Measurements from ENCODE around the gene DLL1. TPM values are rescaled to one million over a fixed set of nuclear protein-coding genes. Genes with fewer than 3 reads are reported as not detected.

Gene DLL1
- total and polyA plus RNA-seq, 4 experiments from 2014 or later, result 0.07 to 3.4 (median 1.7) TPM; not detected in 1

DNA sequence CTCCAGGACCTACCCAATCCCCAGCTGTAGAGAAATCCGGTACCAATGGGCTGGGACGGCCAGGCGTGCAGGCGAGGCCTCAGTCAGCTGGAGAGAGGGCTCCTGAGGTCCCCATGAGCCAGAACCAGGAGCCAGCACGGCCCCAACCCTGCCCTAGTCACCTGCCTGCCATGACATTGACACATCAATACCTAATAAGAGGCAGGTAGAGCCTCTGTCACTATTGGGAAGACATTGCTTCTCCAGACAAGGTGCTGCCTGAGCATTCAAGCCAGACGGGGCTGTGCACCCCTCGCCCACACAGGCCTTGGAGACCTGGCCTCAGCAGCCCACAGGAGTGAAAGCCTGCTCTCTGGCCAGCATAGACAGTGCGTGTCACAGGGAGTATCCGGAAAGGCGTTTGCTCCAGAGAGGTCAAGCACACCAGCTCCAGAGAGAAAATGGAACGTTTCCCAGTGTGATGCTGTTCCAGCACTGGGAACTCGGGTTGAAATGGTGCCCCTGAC is 3.5 kb downstream of the DLL1 start:
- ChIA-PET POLR2A (ENCODE audit: partially characterized antibody) (interaction anchor here (0.6 to 1.4 kb wide), 2 partner anchors 15 to 20 kb away, joined by 3 to 4 read pairs; no protein-coding TSS in a partner anchor), CTCF (ENCODE audit: partially characterized antibody) (interaction anchor here (1.4 to 2.0 kb wide), 2 partner anchors 337 to 456 kb away, joined by 4 read pairs; no protein-coding TSS in a partner anchor)
- no peaks in the 10 kb centered on the region for H3K9me3 ChIP-seq (ENCODE audit: control insufficient read depth in 1 of 2, low read length in 2 of 2)
- intact Hi-C loops (cut with micrococcal nuclease), result no loop called here
- peak overlapping the region in 4 of 8 donors; percentile 7 to 84 (median 22) for H3K4me3 Mint-ChIP-seq
- no peaks in the 10 kb centered on the region for H3K9me3 Mint-ChIP-seq
- H3K27me3 Mint-ChIP-seq, result peaks cover 23 to 29% of the 10 kb centered on the region in 2 donors
- DNase-seq, result peak in 1 of 5 donors; percentile 17
- H3K27me3 ChIP-seq (ENCODE audit: insufficient read depth, low read length), result peaks cover 27% of the 10 kb centered on the region
- H3K36me3 Mint-ChIP-seq, result peaks cover 0 to 7% of the 10 kb centered on the region in 2 donors
- peaks cover 26% of the 10 kb centered on the region for H3K4me1 ChIP-seq (ENCODE audit: insufficient read depth, low read length)
- no peak overlapping the region for H3K4me3 ChIP-seq (ENCODE audit: low read length in 2 of 2)
- no peak overlapping the region for H3K27ac ChIP-seq (ENCODE audit: low read depth, low read length)
- peaks cover 13 to 20% (median 17%) of the 10 kb centered on the region in 4 donors for H3K4me1 Mint-ChIP-seq
- no peak overlapping the region for H3K27ac Mint-ChIP-seq
- H3K36me3 ChIP-seq (ENCODE audit: insufficient read depth, low read length), result no peaks in the 10 kb centered on the region

DNA sequence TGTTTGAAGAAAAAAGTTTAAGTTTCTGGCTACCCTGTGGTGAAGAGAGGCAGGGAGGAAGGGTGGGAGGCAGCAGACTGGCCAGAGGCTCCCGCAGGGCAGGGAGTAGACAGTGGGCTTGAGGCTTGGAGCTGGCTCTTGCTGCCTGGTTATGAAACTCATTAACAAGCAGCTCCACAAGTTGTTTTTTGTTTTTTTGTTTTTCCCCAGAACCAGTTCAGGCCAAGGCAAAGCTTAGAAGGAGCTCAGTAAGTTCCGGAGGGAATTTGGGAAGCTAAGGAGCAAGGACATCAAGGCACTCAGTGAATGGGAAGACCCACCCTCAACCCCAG is 4.0 kb downstream of the DLL1 start:
- H3K36me3 ChIP-seq (ENCODE audit: insufficient read depth, low read length), result no peaks in the 10 kb centered on the region
- DNase-seq, result peak in 1 of 5 donors; percentile 16
- peaks cover 19 to 24% of the 10 kb centered on the region in 2 donors for H3K27me3 Mint-ChIP-seq
- no peak overlapping the region for H3K27ac ChIP-seq (ENCODE audit: low read depth, low read length)
- H3K27me3 ChIP-seq (ENCODE audit: insufficient read depth, low read length), result peaks cover 23% of the 10 kb centered on the region
- peak overlapping the region in 4 of 8 donors; percentile 21 to 31 (median 24) for H3K4me3 Mint-ChIP-seq
- peaks cover 0 to 7% of the 10 kb centered on the region in 2 donors for H3K36me3 Mint-ChIP-seq
- H3K9me3 ChIP-seq (ENCODE audit: control insufficient read depth in 1 of 2, low read length in 2 of 2), result no peaks in the 10 kb centered on the region
- no peak overlapping the region for H3K27ac Mint-ChIP-seq
- POLR2A ChIA-PET (ENCODE audit: partially characterized antibody), result interaction anchor here (1.1 to 1.8 kb wide), 2 partner anchors 10 to 15 kb away, joined by 3 to 9 read pairs; no protein-coding TSS in a partner anchor
- CTCF ChIA-PET (ENCODE audit: partially characterized antibody), result interaction anchor here (1.4 to 2.0 kb wide), 2 partner anchors 337 to 455 kb away, joined by 4 read pairs; no protein-coding TSS in a partner anchor
- H3K4me3 ChIP-seq (ENCODE audit: low read length in 2 of 2), result no peak overlapping the region
- H3K4me1 ChIP-seq (ENCODE audit: insufficient read depth, low read length), result peaks cover 21% of the 10 kb centered on the region
- no peaks in the 10 kb centered on the region for H3K9me3 Mint-ChIP-seq
- intact Hi-C loops (cut with micrococcal nuclease), result no loop called here
- H3K4me1 Mint-ChIP-seq, result peaks cover 8 to 15% (median 11%) of the 10 kb centered on the region in 4 donors

DNA sequence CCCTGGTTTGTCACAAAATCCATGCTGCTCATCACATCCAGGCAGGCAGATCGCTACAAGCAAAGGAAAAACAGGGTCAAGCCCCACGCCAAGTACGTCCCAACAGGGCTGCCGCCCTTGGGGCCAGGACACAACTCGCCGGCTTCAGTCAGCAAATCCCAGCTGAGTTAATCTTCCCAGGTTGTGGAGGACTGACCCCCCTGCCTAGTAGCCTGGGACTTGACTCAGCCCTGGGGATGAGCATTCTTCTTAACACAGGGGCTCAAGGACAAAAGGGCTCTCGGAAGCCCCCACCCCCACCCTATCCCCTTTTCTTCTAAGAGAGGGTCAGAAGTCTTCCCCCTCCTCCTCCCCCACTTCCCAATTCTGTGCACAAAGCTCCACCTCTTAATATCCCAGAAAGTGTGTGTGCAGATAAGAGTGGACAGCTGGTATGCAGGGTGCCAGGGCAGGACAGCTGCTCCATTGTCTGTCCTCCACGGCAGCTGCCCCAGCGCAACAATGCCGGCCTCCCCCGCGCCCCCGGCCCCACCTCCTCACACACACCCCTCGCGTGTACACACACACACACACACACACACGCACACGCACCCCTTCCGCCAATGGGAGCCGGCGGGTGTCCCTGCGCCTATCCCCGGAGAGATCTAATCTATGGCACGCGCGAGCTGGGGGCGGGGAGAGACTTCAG is 4.5 kb downstream of the DLL1 start:
- peak in 1 of 5 donors; percentile 19 for DNase-seq
- H3K4me3 ChIP-seq (ENCODE audit: low read length in 2 of 2), result no peak overlapping the region
- no peaks in the 10 kb centered on the region for H3K9me3 Mint-ChIP-seq
- intact Hi-C loops (cut with micrococcal nuclease), result no loop called here
- ChIA-PET CTCF (ENCODE audit: partially characterized antibody) (interaction anchor here (1.4 to 2.0 kb wide), 2 partner anchors 336 to 455 kb away, joined by 4 read pairs; no protein-coding TSS in a partner anchor), POLR2A (ENCODE audit: partially characterized antibody) (interaction anchor here (1.1 to 1.8 kb wide), 2 partner anchors 10 to 14 kb away, joined by 3 to 9 read pairs; no protein-coding TSS in a partner anchor)
- no peak overlapping the region for H3K27ac ChIP-seq (ENCODE audit: low read depth, low read length)
- H3K27me3 ChIP-seq (ENCODE audit: insufficient read depth, low read length), result peaks cover 23% of the 10 kb centered on the region
- peaks cover 6 to 11% (median 8%) of the 10 kb centered on the region in 4 donors for H3K4me1 Mint-ChIP-seq
- H3K36me3 ChIP-seq (ENCODE audit: insufficient read depth, low read length), result no peaks in the 10 kb centered on the region
- no peak overlapping the region for H3K27ac Mint-ChIP-seq
- H3K9me3 ChIP-seq (ENCODE audit: control insufficient read depth in 1 of 2, low read length in 2 of 2), result no peaks in the 10 kb centered on the region
- H3K4me1 ChIP-seq (ENCODE audit: insufficient read depth, low read length), result peaks cover 16% of the 10 kb centered on the region
- H3K4me3 Mint-ChIP-seq, result peak overlapping the region in 1 of 8 donors; percentile 23
- peaks cover 17 to 22% of the 10 kb centered on the region in 2 donors for H3K27me3 Mint-ChIP-seq
- H3K36me3 Mint-ChIP-seq, result peaks cover 0 to 5% of the 10 kb centered on the region in 2 donors

DNA sequence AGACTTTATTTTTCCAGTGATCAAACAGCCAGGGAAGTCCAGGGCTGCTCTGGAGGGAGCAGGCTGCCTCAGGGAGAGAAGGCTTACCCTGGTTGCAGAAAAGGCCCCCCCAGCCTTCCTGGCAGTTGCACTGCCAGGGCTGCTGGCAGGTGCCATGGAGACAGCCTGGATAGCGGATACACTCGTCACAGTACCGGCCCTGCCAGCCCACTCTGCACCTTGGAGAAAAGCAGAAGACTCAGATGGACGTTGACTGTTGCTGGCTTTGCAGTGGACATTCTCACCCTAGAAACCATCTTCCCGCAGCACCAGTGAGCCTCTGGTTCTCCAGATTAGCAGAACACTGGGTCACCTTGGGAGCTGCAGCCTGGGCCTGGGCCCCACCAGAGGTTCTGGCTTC is 5.4 kb downstream of the DLL1 start:
- intact Hi-C loops (cut with micrococcal nuclease), result no loop called here
- CTCF ChIA-PET (ENCODE audit: partially characterized antibody), result no interaction called here
- Histone ChIP-seq H3K27ac (ENCODE audit: low read depth, low read length) (no peak overlapping the region), H3K27me3 (ENCODE audit: insufficient read depth, low read length) (peaks cover 23% of the 10 kb centered on the region), H3K9me3 (ENCODE audit: control insufficient read depth in 1 of 2, low read length in 2 of 2) (no peaks in the 10 kb centered on the region), H3K4me3 (ENCODE audit: low read length in 2 of 2) (no peak overlapping the region), H3K36me3 (ENCODE audit: insufficient read depth, low read length) (no peaks in the 10 kb centered on the region), H3K4me1 (ENCODE audit: insufficient read depth, low read length) (peaks cover 16% of the 10 kb centered on the region)
- DNase-seq, result peak in 1 of 5 donors; percentile 7
- H3K9me3 Mint-ChIP-seq, result no peaks in the 10 kb centered on the region
- POLR2A ChIA-PET (ENCODE audit: partially characterized antibody), result interaction anchor here (1.8 kb wide), 1 partner anchor 14 kb away, joined by 9 read pairs; no protein-coding TSS in a partner anchor
- H3K27ac Mint-ChIP-seq, result no peak overlapping the region
- no peak overlapping the region for H3K4me3 Mint-ChIP-seq
- peaks cover 17 to 22% of the 10 kb centered on the region in 2 donors for H3K27me3 Mint-ChIP-seq
- peaks cover 0 to 5% of the 10 kb centered on the region in 2 donors for H3K36me3 Mint-ChIP-seq
- peaks cover 6 to 18% (median 11%) of the 10 kb centered on the region in 4 donors for H3K4me1 Mint-ChIP-seq

DNA sequence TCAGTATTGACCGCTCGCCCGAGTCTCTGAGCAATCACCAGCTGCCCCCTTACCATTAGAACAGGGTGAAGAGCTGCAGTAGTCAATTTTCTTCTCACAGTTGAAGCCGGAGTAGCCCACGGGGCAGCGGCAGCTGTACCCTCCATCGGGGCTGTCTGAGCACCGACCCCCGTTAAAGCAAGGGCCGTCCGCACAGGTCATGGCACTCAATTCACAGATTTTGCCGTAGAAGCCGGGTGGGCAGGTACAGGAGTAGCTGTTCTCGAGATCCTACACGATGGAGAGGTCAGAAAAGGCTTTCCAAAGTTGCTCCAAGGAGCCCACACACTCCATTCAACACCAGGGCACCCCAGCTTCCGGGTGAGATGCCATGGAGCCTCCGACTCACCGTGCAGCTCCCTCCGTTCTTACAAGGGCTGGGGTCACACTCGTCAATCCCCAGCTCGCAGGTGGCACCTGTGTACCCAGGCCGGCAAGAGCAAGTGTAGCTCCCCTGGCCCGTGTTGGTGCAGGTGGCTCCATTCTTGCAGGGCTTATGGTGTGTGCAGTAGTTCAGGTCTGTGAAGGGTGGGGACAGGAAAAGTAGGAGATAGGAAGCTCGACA is 5.9 kb downstream of the DLL1 start:
- Histone ChIP-seq H3K27me3 (ENCODE audit: insufficient read depth, low read length) (peaks cover 23% of the 10 kb centered on the region), H3K9me3 (ENCODE audit: control insufficient read depth in 1 of 2, low read length in 2 of 2) (no peaks in the 10 kb centered on the region), H3K4me1 (ENCODE audit: insufficient read depth, low read length) (peaks cover 16% of the 10 kb centered on the region), H3K27ac (ENCODE audit: low read depth, low read length) (no peak overlapping the region), H3K36me3 (ENCODE audit: insufficient read depth, low read length) (no peaks in the 10 kb centered on the region), H3K4me3 (ENCODE audit: low read length in 2 of 2) (no peak overlapping the region)
- CTCF ChIA-PET (ENCODE audit: partially characterized antibody), result no interaction called here
- Mint-ChIP-seq H3K36me3 (peaks cover 0 to 2% of the 10 kb centered on the region in 2 donors), H3K4me1 (peaks cover 7 to 20% (median 12%) of the 10 kb centered on the region in 4 donors), H3K4me3 (no peak overlapping the region), H3K27me3 (peaks cover 17 to 21% of the 10 kb centered on the region in 2 donors), H3K27ac (no peak overlapping the region), H3K9me3 (no peaks in the 10 kb centered on the region)
- intact Hi-C loops (cut with micrococcal nuclease), result no loop called here
- DNase-seq, result no peak
- POLR2A ChIA-PET (ENCODE audit: partially characterized antibody), result interaction anchor here (1.8 kb wide), 1 partner anchor 13 kb away, joined by 9 read pairs; no protein-coding TSS in a partner anchor

DNA sequence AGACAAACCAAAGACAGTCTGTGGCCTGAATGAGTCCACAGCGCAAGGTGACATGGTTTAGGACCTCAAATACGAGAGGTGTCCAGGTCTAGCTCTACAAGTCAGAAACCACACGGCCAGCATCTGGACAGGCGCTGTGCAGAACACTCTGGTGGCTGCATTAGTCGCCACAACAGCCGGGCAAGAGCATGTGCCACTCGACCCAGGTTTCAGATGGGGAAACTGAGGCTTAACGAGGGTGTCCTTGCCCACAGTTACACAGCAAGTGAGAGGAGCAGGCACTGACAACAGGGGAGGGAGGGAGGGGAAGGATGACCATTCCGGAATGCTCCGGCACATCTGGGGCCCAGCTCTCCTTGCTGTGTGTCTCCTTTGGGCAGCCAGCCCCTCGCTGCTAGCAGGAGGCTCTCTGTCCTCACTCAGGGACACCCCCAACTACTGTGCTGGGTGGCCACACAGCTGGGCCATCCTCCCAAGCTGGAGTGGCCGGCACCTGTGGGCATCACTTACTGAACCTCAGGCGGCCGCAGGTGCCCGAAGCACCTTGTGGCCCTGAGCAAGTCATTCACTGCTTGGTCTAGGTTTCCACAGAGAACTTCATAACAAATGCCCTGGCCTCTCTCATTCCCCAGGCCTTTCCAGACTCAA is 6.6 kb downstream of the DLL1 start:
- Mint-ChIP-seq H3K4me3 (no peak overlapping the region), H3K36me3 (peaks cover 0 to 2% of the 10 kb centered on the region in 2 donors), H3K9me3 (no peaks in the 10 kb centered on the region), H3K27ac (no peak overlapping the region), H3K27me3 (peaks cover 17 to 24% of the 10 kb centered on the region in 2 donors), H3K4me1 (peaks cover 11 to 28% (median 18%) of the 10 kb centered on the region in 4 donors)
- intact Hi-C loops (cut with micrococcal nuclease), result no loop called here
- peak in 1 of 5 donors; percentile 25 for DNase-seq
- Histone ChIP-seq H3K27me3 (ENCODE audit: insufficient read depth, low read length) (peaks cover 23% of the 10 kb centered on the region), H3K4me3 (ENCODE audit: low read length in 2 of 2) (no peak overlapping the region), H3K9me3 (ENCODE audit: control insufficient read depth in 1 of 2, low read length in 2 of 2) (no peaks in the 10 kb centered on the region), H3K36me3 (ENCODE audit: insufficient read depth, low read length) (no peaks in the 10 kb centered on the region), H3K4me1 (ENCODE audit: insufficient read depth, low read length) (peaks cover 16% of the 10 kb centered on the region), H3K27ac (ENCODE audit: low read depth, low read length) (no peak overlapping the region)
- POLR2A ChIA-PET (ENCODE audit: partially characterized antibody), result no interaction called here
- CTCF ChIA-PET (ENCODE audit: partially characterized antibody), result no interaction called here

Data from CD4-positive, alpha-beta memory T cell (primary cell).